ENCODE data around the gene YTHDF1.

The YTHDF1 gene

DNA sequence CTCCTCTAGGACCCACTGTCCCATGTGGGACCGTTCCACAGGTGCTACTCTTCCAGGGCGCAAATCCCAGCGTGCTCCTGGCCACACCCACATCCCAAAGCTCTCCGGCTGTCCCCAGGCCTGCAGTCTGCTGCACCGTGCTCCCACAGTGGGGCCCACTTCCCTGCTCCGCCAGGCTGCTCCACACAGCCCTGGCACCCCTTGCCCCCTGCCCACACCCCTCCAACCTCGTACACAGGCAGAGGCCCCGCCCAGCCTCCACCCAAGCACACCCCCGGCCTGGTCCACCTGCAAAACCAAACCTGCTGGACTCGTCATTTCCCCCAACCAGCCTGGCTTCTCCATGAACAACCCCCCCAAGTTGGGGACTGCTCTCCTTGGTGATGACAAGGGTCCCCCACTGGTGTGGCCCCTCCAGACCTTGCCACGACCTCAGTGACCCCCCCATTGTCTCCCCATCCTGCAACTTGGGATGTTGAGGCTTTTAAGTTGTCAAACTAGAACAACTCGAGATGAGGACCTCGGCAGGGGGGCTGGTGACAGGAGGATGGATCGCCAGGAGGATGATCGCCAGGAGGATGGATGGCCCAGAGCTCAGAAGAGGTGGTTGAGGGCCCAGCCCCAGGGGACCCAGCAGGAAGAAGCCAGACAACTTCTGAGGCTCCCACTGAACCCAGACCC is 27.1 kb downstream of the YTHDF1 start:
- Histone ChIP-seq H3K27me3 (ENCODE audit: insufficient read depth, low read depth) (peaks cover 12% of the 10 kb centered on the region; the same call in 1 of the 2 replicates), H3K4me2 (no peak overlapping the region)
- TF ChIP-seq, protein P1, sequence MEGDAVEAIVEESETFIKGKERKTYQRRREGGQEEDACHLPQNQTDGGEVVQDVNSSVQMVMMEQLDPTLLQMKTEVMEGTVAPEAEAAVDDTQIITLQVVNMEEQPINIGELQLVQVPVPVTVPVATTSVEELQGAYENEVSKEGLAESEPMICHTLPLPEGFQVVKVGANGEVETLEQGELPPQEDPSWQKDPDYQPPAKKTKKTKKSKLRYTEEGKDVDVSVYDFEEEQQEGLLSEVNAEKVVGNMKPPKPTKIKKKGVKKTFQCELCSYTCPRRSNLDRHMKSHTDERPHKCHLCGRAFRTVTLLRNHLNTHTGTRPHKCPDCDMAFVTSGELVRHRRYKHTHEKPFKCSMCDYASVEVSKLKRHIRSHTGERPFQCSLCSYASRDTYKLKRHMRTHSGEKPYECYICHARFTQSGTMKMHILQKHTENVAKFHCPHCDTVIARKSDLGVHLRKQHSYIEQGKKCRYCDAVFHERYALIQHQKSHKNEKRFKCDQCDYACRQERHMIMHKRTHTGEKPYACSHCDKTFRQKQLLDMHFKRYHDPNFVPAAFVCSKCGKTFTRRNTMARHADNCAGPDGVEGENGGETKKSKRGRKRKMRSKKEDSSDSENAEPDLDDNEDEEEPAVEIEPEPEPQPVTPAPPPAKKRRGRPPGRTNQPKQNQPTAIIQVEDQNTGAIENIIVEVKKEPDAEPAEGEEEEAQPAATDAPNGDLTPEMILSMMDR (conservative IDR thresholded peaks at IDR 0.05; ENCODE audit: low read depth, low read length), result no peak

DNA sequence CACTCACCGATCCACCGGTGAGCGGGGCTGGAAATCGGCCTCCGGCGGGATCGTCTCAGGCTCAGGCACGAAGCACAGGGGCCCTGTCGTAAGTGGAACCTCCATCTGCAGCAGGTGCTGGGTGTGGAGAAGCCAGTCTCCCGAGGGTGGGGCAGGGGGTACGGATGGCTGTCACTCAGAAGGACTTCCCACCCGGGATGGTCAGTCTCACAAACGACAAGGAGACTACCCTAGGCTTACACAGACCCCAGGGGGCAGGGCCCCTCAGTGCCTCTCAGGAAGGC is 27.8 kb downstream of the YTHDF1 start:
- Histone ChIP-seq H3K9ac (no peak overlapping the region), H3K27ac (no peak overlapping the region), H3K4me1 (ENCODE audit: low read depth, poor library complexity, severe bottlenecking) (no peaks in the 10 kb centered on the region), H3K79me2 (ENCODE audit: insufficient read depth, low read depth) (no peaks in the 10 kb centered on the region), H4K20me1 (ENCODE audit: insufficient read depth) (no peaks in the 10 kb centered on the region), H3K27me3 (ENCODE audit: insufficient read depth, low read depth) (peaks cover 14% of the 10 kb centered on the region), H3K36me3 (ENCODE audit: insufficient read depth) (no peaks in the 10 kb centered on the region), H3K4me3 (IDR thresholded peaks at IDR 0.05; ENCODE audit: insufficient read depth, low read depth, low read length) (no peak overlapping the region), H3K4me2 (no peak overlapping the region), H2AFZ (ENCODE audit: low read depth) (no peak overlapping the region)
- TF ChIP-seq, protein P1 (conservative IDR thresholded peaks at IDR 0.05; ENCODE audit: low read depth, low read length), result no peak

More for the DNA sequence above, 27.1 kb downstream of the YTHDF1 start:
- no peaks in the 10 kb centered on the region for H3K36me3 ChIP-seq (ENCODE audit: insufficient read depth)
- no peak overlapping the region for H2AFZ ChIP-seq (ENCODE audit: low read depth)
- no peaks in the 10 kb centered on the region for H3K79me2 ChIP-seq (ENCODE audit: insufficient read depth, low read depth)
- H3K4me1 ChIP-seq (ENCODE audit: low read depth, poor library complexity, severe bottlenecking), result no peaks in the 10 kb centered on the region
- H3K9ac ChIP-seq, result no peak overlapping the region
- no peak overlapping the region for H3K4me3 ChIP-seq (IDR thresholded peaks at IDR 0.05; ENCODE audit: insufficient read depth, low read depth, low read length)
- H4K20me1 ChIP-seq (ENCODE audit: insufficient read depth), result no peaks in the 10 kb centered on the region
- no peak overlapping the region for H3K27ac ChIP-seq

DNA sequence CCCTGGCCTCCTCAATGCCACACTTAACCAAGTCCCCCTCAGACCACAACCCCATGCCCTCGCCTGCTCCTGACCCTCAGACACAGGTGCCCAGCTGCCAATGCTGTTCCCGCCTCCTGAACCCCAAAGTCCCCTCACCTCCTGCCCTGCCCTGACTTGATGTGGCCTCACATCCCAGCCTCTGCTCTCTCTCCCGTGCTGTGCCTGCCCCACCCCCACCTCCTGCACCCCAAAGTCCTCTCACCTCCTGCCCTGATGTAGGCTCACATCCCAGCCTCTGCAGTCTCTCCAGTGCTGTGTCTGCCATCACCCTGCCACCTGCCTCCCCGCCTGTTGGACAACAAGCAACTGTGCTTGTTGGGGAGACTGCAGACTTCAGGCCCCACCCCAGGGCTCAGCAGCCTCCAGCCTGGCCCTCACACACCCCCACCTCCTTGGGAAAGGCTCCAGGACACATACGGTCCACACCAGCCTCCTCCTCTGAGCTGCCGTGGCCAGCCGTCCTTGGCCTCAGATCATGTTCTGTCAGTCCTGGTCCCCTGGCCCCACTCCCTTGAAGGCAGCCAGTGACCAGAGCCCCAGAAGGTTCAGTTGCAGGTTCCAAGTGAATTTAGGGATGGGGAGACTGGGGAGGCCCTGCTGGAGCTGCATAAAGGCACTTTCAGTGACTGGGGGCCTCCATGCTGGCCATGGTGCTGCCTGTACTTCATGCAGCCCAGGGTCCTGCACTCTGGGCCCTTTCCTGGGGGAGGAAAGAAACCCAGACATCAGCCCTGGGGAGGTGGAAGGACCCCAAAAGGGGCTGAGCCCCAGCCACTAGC is 28.4 kb downstream of the YTHDF1 start:
- no peak overlapping the region for H3K27ac ChIP-seq
- TF ChIP-seq, protein P1 (conservative IDR thresholded peaks at IDR 0.05; ENCODE audit: low read depth, low read length), result no peak
- no peaks in the 10 kb centered on the region for H3K79me2 ChIP-seq (ENCODE audit: insufficient read depth, low read depth)
- H3K9ac ChIP-seq, result no peak overlapping the region
- no peaks in the 10 kb centered on the region for H3K36me3 ChIP-seq (ENCODE audit: insufficient read depth)
- peaks cover 20% of the 10 kb centered on the region for H3K27me3 ChIP-seq (ENCODE audit: insufficient read depth, low read depth)
- no peak overlapping the region for H2AFZ ChIP-seq (ENCODE audit: low read depth)
- H3K4me2 ChIP-seq, result no peak overlapping the region
- H3K4me1 ChIP-seq (ENCODE audit: low read depth, poor library complexity, severe bottlenecking), result no peaks in the 10 kb centered on the region
- H3K4me3 ChIP-seq (IDR thresholded peaks at IDR 0.05; ENCODE audit: insufficient read depth, low read depth, low read length), result no peak overlapping the region
- no peaks in the 10 kb centered on the region for H4K20me1 ChIP-seq (ENCODE audit: insufficient read depth)

DNA sequence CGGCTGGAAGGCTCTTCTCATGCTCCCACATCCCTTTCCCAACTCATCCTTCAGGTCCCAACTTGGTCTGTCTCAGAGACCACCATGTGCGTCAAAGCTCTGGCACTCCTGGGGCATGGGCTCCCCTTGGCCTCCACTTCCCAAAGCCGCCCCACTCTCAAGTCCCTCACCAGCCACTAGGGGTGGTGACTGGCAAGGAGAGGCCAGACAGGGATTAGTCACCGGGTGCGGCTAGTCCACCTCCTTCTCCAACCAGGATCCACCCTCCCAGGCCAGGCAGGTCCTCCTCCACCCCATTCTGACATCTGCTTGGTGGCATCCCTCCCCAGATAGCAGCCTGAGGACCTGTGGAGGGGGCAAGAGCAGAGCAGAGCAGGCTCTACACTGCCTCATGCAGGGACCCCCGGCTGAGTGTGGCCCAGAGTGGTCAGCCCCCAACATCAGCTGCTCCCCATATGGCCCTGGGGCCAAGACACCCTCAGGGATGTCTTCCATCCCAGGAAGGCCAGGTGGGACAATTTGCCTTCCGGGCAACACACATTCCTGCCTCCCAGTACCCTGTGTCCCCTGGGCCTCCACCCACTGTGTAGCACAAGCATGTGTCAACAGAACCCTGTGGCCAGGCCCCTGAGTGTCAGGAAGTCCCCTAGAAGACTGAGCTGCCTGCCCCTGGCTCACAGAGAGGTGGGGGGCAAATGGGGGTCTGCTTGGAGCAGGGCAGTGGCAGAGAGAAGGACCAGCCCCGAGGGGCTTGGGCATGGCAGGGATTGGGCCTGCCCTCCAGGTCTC is 29.2 kb downstream of the YTHDF1 start:
- H3K4me3 ChIP-seq (IDR thresholded peaks at IDR 0.05; ENCODE audit: insufficient read depth, low read depth, low read length), result no peak overlapping the region
- H3K79me2 ChIP-seq (ENCODE audit: insufficient read depth, low read depth), result no peaks in the 10 kb centered on the region
- TF ChIP-seq, protein P1 (conservative IDR thresholded peaks at IDR 0.05; ENCODE audit: low read depth, low read length), result no peak
- H3K4me1 ChIP-seq (ENCODE audit: low read depth, poor library complexity, severe bottlenecking), result no peaks in the 10 kb centered on the region
- no peak overlapping the region for H3K9ac ChIP-seq
- no peaks in the 10 kb centered on the region for H4K20me1 ChIP-seq (ENCODE audit: insufficient read depth)
- no peak overlapping the region for H3K27ac ChIP-seq
- no peak overlapping the region for H3K4me2 ChIP-seq
- H3K36me3 ChIP-seq (ENCODE audit: insufficient read depth), result no peaks in the 10 kb centered on the region
- peaks cover 28% of the 10 kb centered on the region for H3K27me3 ChIP-seq (ENCODE audit: insufficient read depth, low read depth)
- H2AFZ ChIP-seq (ENCODE audit: low read depth), result no peak overlapping the region
